Chondrocyte (in vitro differentiated cells): Measurements from ENCODE around the gene NPRL2. TPM values are rescaled to one million over a fixed set of nuclear protein-coding genes. Genes with fewer than 3 reads are reported as not detected.

Source experiments
- DNase-seq: peaks from one replicate; pipeline ENCODE4 v3.0.0; 2021; ENCODE audit warnings: mixed read lengths, low spot score
- H3K27ac Mint-ChIP-seq: one replicate; pipeline ENCODE4 v1.8.0; 2021; ENCODE audit warnings: mild to moderate bottlenecking, moderate library complexity, mixed read lengths; ENCODE audit not compliant: unreplicated experiment
- H3K27me3 Mint-ChIP-seq: 2 replicates; pipeline ENCODE4 v1.8.0; 2021; ENCODE audit warnings: low read depth, mixed read lengths
- H3K36me3 Mint-ChIP-seq: 2 replicates; pipeline ENCODE4 v1.8.0; 2021; ENCODE audit warnings: low read depth, mixed read lengths
- H3K4me1 Mint-ChIP-seq: 2 replicates; pipeline ENCODE4 v1.8.0; 2021; ENCODE audit warnings: low read depth, mild to moderate bottlenecking, mixed read lengths
- H3K4me3 Mint-ChIP-seq: one replicate; pipeline ENCODE4 v1.8.0; 2021; ENCODE audit warnings: mild to moderate bottlenecking, moderate library complexity, mixed read lengths; ENCODE audit not compliant: unreplicated experiment
- H3K9me3 Mint-ChIP-seq: 2 replicates; pipeline ENCODE4 v1.8.0; 2021; ENCODE audit warnings: low read depth, mixed read lengths
- total RNA-seq: library from RNA; stranded (reverse); gene quantifications from 3 replicates; pipeline ENCODE4 v1.2.1, GENCODE V29; 2021
- TF ChIP-seq, protein P1 (sequence below): fragments of 200-600 bp; sonication (generic); IDR thresholded peaks from 2 replicates; pipeline ENCODE4 v1.5.0; 2021; ENCODE audit warnings: antibody characterized with exemption, mild to moderate bottlenecking, moderate library complexity

NPRL2 gene
- total RNA-seq, 1 donor from 2014 or later, result 21.7 TPM

DNA sequence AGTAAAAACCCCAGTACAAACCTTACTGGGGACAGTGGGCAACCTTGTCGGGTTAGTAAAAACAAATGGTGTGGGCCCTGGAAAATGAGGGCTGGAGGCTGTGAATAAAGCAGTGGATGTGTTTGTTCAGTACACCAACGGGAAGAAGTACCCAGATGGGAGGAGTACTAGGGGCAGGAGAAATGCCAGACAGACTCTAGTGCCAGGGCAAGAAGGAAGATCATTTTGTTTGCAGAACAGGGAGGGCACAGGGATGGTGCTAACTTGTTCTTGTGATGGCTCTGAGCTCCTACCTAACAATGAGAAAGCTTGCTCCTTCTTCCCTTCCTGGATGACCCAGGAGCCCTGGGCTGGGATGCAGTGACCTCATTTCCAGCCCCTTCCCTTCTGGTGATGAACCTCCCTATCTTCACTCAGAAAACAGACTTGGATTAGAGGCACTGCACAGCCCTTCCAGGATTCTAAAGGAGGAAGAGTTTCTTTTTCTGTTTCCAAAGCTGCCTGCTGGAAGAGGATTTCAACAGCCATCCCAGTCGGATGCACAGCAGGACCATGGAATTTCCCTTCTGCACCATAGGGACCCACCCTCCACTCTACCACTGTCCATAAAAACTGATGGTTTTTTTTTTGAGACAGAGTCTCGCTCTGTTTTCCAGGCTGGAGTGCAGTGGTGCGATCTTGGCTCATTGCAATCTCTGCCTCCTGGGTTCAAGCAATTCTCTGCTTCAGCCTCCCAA, 16.1 kb downstream of the NPRL2 start:
- TF ChIP-seq, protein P1, sequence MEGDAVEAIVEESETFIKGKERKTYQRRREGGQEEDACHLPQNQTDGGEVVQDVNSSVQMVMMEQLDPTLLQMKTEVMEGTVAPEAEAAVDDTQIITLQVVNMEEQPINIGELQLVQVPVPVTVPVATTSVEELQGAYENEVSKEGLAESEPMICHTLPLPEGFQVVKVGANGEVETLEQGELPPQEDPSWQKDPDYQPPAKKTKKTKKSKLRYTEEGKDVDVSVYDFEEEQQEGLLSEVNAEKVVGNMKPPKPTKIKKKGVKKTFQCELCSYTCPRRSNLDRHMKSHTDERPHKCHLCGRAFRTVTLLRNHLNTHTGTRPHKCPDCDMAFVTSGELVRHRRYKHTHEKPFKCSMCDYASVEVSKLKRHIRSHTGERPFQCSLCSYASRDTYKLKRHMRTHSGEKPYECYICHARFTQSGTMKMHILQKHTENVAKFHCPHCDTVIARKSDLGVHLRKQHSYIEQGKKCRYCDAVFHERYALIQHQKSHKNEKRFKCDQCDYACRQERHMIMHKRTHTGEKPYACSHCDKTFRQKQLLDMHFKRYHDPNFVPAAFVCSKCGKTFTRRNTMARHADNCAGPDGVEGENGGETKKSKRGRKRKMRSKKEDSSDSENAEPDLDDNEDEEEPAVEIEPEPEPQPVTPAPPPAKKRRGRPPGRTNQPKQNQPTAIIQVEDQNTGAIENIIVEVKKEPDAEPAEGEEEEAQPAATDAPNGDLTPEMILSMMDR, result no peak
- no peak for DNase-seq
- Mint-ChIP-seq H3K27ac (peak overlapping the region; percentile 98), H3K27me3 (no peaks in the 10 kb centered on the region), H3K36me3 (peaks cover 4% of the 10 kb centered on the region), H3K4me3 (peak overlapping the region; percentile 37), H3K9me3 (no peaks in the 10 kb centered on the region), H3K4me1 (peaks cover 49% of the 10 kb centered on the region)

- peak overlapping the region; percentile 70 for H3K27ac Mint-ChIP-seq
- no peaks in the 10 kb centered on the region for H3K27me3 Mint-ChIP-seq
- DNase-seq, result no peak
- H3K9me3 Mint-ChIP-seq, result no peaks in the 10 kb centered on the region
- TF ChIP-seq, protein P1, result no peak
- H3K4me1 Mint-ChIP-seq, result peaks cover 44% of the 10 kb centered on the region
- H3K36me3 Mint-ChIP-seq, result peaks cover 4% of the 10 kb centered on the region
- H3K4me3 Mint-ChIP-seq, result peak overlapping the region; percentile 37
Observed at GRCh38 chr3:50333744-50334328, 16.7 kb downstream of the NPRL2 start.

DNA sequence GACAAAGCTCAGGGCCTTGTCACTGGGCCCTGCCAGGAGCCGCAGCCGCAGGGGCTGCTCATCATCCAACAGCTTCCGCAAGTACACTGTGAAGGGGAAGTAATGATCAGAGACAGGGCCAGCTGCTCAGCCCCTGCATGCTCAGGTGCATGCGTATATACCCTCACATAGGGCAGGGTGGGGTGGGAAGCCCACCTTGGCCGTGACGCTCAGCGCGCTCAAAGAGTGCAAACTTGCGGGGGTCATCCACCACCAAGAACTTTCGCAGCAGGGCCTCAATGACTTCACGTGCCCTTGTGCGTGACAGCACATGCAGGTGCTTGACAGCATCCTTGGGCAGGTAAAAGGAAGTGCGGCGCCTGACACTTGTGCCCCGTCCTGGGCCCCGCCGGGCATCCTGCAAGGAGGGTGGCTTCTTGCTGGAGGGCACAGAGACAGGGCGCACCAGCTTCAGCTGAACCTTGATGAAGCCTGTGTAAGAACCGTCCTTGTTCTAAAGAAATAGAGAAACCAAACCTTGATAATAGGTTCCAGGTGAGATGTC, 19.1 kb downstream of the NPRL2 start:
- Mint-ChIP-seq H3K4me3 (no peak overlapping the region), H3K27me3 (no peaks in the 10 kb centered on the region), H3K27ac (no peak overlapping the region), H3K9me3 (no peaks in the 10 kb centered on the region), H3K4me1 (peaks cover 47% of the 10 kb centered on the region), H3K36me3 (peaks cover 4% of the 10 kb centered on the region)
- no peak for DNase-seq
- TF ChIP-seq, protein P1, result no peak

- DNase-seq, result no peak
- H3K9me3 Mint-ChIP-seq, result no peaks in the 10 kb centered on the region
- H3K27ac Mint-ChIP-seq, result no peak overlapping the region
- no peaks in the 10 kb centered on the region for H3K27me3 Mint-ChIP-seq
- H3K4me3 Mint-ChIP-seq, result no peak overlapping the region
- peaks cover 36% of the 10 kb centered on the region for H3K4me1 Mint-ChIP-seq
- H3K36me3 Mint-ChIP-seq, result peaks cover 4% of the 10 kb centered on the region
- TF ChIP-seq, protein P1, result no peak
Observed at GRCh38 chr3:50330330-50330729, 20.2 kb downstream of the NPRL2 start.

DNA sequence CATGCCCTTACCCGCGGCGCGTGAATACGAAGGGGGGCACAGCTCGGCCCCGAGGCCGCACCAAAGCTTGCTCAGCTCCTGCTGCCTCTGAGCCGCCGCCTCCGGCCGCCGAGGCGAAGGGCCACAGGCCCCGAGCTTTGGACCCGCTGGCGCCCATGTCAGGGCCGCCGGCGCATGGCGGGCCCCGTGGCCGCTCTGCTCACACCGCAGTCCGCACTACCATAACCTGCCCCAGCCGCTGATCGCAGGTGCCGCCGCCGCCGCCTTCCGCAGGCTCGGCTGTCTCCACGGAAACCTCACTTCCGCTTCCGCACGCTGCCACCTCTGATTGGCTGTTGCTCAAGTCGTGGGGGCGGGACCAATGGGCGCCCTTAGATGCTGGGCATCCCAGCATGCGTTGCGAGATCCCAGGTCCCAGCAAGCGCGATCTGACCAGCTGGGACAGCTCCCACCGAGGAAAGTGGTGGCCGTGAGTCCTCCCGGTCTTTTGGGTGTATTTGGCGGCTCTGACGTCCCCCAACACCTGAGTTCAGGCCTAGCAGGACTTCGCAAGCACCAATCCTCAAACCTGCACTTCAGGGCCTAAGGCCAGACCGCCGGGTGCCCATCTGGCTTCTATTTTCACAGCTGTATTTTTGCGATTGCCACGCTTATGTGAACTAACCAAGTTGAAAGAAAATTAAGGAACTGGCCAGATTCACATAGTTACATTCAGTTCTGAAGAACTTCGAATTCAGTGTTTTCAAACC, 22.5 kb downstream of the NPRL2 start, which contains the start of gene TUSC2:
Gene TUSC2, minus strand, starts transcription at position 281 of the 749 bp plus-strand sequence. Its CDS starts 124 bp downstream, at position 157.
- peaks cover 22% of the 10 kb centered on the region for H3K4me1 Mint-ChIP-seq
- H3K9me3 Mint-ChIP-seq, result no peaks in the 10 kb centered on the region
- peak within 1 kb of the TSS; percentile 93 for H3K27ac Mint-ChIP-seq
- H3K36me3 Mint-ChIP-seq, result peaks cover 4% of the 10 kb centered on the region
- DNase-seq, result no peak
- TF ChIP-seq, protein P1, result no peak
- H3K27me3 Mint-ChIP-seq, result no peaks in the 10 kb centered on the region
- H3K4me3 Mint-ChIP-seq, result peak within 1 kb of the TSS; percentile 86
